ENCODE measurements around the gene EIF5B.
A peak's percentile ranks its signal among the peaks of the same experiment; 100 is the strongest.

The EIF5B gene

DNA sequence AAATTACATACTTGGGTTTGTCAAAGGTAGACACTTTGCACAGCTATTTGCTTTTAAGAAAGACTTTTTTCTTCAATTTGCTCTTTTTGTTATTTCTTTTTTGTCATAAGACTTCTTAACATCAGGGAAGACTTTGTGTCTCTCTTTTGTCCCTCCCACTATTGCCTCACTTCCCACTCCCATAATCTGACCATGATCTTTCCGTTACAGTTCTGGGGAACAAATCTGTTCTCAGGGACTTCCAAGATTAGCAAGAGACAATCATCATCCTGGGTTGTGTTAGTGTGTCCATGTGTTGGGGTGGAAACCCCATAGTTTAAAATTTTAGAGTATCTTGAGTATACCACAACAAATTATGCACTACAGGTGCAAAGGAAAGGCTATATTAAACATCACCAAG lies 77.4 kb downstream of the EIF5B start:
- no peak for DNase-seq (ENCODE audit: low spot score)

DNA sequence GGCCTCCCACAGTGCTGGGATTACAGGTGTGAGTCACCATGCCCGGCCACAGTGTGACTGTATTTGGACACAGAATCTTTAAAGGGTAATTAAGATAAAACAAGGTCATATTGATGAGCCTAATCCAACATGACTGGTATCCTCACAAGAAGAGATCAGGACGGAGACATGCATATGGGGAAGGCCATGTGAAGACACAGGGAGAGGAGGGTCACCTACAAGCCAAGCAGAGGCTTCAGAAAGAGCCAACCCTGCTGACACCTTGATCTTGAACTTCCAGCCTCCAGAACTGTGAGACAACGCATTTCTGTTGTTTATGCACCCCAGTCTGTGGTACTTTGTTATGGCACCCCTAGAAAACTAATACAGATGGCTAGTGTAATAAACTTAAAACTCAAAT lies 80.2 kb downstream of the EIF5B start:
- DNase-seq (ENCODE audit: low spot score), result no peak

DNA sequence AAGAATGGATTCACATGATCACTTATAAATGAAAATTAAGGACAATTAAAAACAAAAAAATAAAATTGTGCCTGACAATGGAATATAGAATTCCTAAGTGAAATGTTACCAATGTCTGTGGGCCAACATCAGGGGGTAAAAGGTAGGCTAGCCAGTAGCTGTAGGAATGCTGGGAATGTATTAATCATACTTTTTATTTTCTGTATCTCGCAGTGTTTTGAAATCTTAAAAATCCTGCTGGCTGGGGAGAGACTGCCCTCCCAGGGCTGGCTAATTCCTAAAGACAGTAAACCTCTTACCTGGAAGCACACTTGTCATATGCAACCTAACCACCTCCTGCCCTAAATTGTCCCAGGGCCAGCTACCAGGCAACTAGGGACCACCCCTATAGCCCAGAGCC lies 82.8 kb downstream of the EIF5B start:
- DNase-seq (ENCODE audit: low spot score), result no peak

DNA sequence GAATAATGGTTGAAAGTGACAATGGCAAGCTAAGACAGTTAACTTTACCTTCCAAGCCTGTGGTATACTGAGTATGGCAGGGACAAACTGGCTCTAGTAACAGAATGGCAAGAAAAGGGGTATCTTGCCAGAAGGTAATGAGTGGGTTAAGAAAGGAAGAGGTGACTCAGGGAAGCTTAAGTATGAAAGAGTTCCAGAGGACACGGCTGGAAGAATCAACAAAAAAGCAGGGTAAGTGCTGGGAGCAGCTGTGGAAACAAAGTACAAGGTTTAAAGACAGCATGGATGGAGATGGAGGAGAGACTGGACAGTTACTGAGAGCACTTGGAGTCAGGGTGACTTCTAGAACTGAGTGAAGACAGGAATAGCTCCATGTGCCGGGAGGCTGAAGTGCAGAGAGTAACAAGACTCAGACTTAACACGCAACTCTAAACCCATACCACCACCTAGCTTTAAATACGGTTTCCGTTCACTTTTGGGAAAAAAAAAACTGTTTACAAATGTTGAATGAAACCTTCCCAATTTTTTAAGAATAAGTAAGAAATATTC lies 83.6 kb downstream of the EIF5B start:
- DNase-seq (ENCODE audit: low spot score), result no peak

DNA sequence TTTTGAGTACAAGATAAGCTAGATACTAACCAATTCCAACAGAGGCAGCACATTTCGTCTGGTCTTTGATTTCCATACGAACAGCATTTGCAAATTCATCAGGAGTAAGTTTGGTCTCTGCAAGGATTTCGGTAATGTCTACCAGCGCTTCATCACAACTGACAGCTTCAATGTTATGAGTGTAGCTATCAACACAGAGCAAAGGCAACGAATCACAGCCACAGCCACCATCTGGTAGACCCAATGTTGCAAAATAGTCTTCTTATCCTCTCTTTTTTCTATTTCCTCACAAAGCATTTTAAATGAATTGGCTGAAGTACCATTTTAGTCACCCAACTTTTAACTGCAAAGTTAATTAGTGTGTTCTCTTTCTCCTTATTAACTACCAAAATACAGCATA lies 84.3 kb downstream of the EIF5B start:
- no peak for DNase-seq (ENCODE audit: low spot score)

DNA sequence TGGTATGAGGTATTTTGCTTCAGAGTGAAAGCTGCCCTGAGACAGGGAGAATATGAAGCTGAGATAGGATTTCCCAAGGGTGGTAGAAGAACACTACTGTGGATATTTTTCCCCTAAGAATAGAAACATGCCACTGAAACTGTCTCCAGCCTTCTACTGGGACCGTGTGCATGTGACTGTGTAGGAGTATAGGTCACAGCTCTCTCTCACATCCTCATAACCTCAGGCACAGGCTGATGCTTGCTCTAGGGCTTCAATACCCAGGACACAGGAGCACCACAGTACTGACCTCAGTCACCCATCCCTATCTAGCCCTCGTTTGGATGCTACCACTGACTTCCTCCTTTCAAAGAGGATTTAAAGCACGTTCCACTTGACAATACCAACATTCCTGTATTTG lies 85.4 kb downstream of the EIF5B start:
- DNase-seq (ENCODE audit: low spot score), result no peak

DNA sequence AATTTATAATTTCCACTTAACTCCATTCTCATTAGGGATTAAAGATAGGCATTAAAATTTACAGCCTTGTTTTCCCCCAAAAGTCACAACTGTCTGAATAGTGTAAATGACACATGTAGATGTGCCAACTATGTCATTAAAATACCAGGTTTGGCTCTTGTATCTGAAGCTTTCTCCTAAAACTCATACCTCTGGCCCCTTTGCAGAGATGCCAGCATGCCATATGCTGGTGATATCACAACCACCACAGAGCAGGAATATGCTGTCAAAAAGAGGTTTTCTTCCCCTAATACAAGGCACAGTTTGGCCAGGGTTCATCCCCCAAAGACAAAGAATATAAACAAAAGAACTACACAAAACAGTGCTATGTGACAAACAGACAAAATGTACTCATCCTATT lies 87.2 kb downstream of the EIF5B start:
- DNase-seq (ENCODE audit: low spot score), result no peak

DNA sequence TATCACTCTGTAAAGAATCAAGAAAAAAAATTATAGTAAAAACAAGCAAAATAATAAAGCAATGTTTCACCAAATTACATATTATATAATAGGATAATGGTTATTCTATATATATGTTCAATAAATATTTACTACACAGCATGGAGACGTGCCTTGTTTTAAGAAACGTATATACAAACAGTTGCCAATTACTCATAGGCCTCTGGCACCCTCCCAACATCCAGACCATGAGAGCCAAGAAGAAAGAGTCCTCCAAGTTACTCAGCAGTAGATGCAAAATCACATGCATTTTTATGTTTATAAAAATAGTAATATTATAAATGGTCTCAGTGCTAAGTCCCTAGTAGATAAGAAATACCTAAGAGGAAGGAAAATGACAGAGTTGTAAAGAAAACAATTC lies 87.8 kb downstream of the EIF5B start:
- DNase-seq (ENCODE audit: low spot score), result no peak

DNA sequence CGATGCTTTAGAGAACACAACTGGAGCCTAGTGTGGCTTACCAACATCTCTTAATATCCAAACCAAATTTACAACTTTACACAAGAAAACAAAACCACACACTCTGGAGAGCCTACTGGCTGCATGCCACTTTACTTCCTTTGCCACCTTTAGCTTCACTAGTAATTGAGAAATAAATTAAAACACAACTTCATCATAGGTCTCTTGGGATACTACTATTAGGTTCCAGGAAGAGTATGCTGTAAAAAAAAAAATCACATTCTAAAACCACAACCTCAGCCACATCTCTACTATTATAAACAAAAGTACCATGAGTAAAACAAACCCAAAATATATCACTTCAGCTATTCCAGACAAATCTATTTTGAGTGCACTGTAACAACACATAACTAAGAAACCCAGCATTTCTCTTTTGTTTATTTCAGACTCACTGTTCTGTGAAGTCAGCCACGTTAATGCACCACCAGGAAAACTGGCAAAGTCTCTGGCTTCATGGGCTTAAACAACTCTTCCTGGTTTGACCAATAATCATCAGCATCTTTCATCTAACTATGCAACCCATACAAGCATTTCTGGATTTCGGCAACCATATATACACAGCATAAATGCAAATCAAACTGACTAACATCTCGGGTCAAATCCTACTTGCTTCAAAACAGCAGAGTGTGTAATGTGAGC lies 93.6 kb downstream of the EIF5B start:
- DNase-seq (ENCODE audit: low spot score), result no peak

DNA sequence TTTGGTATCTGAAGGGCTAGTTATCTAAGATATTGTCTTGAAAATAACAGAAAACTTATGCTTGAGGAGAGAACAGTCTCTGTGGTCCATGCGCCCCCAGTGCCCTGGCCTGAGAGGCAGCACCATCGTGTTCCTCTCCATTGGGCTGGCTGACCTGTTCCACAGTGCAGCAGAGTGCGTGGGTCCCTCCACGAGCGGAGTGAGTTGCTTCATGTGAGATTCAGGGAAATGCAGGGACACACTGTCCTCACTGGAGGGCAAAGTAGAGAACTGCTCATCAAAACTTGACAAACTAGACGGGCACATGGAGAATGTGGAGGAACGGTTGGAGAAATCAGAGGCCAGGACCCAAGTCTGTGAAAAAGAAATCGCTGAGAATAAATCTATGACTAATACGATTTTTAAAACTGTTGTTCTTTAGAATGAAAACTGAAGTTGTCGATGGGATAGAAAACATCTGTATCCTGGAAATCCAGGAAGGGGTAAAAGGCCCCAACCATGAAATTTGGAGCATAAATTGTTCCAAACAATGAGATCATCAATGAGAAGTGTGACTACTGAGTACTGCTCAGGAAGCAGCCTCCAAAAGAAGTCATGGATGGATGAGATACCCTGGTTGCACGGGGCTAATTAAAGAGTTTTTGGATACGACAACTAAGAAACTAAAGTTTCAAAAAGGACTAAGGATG lies 94.5 kb downstream of the EIF5B start:
- no peak for DNase-seq (ENCODE audit: low spot score)

DNA sequence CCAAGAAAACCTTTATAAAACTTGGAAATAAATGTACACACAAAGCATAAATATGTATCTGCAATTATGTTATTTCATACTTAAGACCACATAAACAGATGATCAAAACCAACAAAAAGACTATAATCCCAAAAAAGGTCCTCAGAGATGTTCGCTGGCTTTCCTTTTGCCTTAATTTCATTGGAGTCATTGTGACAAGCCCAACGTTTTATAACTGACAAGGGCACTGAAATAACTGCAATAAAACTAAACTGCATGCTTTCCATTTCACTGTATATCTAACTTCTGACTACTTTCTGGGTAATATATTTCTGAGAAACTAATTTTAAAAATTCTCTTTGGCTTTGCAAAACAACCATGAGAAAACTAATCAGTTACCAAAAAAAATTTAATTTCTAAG lies 96.2 kb downstream of the EIF5B start:
- DNase-seq (ENCODE audit: low spot score), result no peak

DNA sequence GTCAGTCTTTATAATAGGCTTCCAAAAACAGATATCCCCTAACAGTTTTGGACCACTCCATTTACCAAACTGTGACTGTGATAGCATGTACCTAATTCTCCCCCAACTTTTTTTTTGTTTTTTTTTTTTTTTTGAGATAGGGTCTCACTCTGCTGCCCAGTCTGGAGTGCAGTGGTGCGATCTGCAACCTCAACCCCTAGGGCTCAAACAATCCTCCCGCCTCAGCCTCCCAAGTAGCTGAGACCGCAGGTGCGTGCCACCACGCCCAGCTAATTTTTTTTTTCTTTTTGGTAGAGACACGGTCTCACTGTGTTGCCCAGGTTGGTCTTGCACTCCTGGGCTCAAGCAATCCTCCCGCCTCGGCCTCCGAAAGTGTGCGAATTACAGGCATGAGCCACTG lies 99.7 kb downstream of the EIF5B start:
- no peak for DNase-seq (ENCODE audit: low spot score)

DNA sequence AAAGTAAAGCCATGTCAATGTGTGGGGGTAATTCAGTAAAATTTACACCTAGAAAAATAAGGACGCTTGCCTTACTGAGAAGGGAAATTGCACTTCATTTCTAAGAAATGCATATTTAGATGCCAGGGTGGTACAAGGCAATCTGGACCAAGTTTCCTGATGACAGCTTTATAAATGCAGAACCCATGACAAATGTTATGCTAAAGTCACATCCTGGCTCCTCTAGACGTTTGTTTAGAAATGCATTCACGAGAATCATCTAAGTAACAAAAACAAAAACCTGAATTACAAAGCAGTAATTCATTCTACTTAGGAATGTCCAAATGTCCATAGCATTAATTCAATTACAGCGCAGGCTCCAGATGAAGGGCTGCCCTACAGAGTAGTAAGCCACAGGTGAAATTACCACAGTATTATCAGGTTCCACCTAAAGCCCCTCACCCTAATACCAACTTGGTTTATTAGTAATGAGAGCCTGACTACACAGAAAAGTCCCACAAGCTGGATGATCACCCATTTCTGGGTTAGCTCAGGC lies 102.8 kb downstream of the EIF5B start:
- DNase-seq (ENCODE audit: low spot score), result no peak

DNA sequence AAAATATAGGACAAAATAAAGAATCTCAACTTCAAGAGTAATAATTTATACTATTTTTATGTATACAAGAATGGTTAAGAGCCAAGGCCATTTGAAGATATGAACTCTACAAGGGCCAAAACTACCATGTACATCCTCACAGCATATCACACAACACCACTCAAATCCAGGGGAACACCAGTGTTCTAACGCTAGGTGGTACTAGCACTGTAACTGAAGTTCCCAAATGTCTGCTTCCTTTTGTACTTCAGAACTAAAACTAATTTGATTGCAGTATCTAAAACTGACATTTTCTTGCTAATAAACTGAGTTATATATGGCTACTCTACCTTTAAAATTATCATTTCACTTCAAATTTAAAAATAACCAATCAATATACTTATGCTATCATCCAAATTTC lies 105.6 kb downstream of the EIF5B start:
- DNase-seq (ENCODE audit: low spot score), result peak; percentile 34

DNA sequence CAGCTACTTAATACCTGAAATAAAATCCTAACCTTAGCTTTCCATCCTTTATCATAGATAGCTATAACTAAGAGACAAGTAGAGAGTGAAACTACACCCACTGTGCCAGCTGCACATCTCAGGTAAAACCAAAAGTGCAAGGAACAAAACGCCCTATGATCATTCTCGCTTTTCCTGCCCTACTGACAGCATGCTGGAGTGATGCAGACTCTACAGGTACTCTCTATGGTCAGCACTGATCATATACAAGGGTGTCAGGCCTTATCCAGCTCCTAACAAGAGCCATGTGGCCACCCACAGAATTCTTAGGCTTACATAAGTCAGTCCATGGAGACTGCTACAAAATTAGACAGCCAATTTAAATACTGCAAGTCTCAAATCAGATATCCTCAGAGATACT lies 107.0 kb downstream of the EIF5B start:
- DNase-seq (ENCODE audit: low spot score), result no peak

DNA sequence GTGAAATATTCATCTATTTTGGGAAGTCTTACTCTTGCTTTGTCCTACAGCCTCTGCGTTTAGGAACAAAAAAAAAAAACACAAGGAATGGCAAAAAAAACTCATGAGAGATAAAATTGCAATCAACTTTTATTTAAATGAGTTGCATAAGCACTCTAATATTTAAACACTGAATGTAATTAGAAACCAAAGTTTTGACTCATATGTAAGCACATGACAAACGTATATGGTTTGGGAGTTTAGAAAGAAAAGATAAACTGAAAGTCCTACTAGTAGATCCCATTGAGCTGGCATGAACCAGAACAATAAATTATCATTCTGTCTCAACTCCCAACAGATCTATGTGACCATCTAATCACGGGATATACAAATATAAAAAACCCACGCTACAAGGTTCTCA lies 107.9 kb downstream of the EIF5B start:
- no peak for DNase-seq (ENCODE audit: low spot score)

DNA sequence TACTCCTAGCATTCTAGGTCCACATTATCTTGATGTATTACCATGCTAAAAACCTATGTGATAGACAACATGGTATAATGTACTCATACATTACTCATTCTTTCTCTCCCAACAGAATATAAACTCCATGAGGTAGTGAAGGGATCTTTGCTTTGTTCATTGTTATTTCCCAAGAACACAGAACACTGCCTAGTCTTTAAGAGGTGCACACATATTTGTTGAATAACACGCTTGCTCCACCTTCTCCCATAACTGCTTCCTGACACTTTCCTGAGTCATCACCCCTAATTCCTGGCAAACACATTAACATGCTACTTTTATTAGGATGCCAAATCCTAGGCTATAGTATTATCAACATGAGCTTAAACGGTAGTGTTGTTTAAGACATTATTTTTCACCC lies 111.4 kb downstream of the EIF5B start:
- no peak for DNase-seq (ENCODE audit: low spot score)

DNA sequence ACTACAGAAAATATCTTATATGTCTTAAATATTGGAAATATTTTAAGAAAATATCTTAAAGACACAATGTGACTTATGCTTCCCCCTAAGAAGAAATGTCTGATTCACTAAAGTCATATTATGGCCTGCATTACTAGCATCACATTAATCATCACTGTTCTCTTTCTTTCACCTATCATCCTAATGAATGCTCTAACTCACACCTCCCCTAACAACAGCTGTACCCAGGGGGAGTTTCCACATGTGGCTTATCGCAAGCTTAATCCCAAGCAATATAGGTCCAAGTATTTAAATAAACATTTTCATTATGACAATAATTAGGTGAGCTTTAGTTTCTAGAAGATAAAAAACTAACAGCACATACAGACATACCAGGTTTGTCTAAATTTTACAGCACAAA lies 113.0 kb downstream of the EIF5B start:
- DNase-seq (ENCODE audit: low spot score), result no peak

Data from pons (tissue), 1 donor.